AG04449 (cell line): ENCODE results near the gene TSPAN17.

ENCODE experiments used
- CTCF ChIA-PET: fragments of 350-600 bp; formaldehyde crosslinking; extraction: SDS; loops from one replicate; lab custom pipeline; 2021; ENCODE audit warnings: antibody characterized with exemption; lab: Yijun Ruan, JAX
- POLR2A ChIA-PET: fragments of 400-600, 350-600 bp; formaldehyde crosslinking; extraction: SDS; loops from one replicate; lab custom pipeline; 2020; ENCODE audit warnings: antibody characterized with exemption, inconsistent platforms; lab: Yijun Ruan, JAX
- DNase-seq: peaks from one replicate; pipeline ENCODE4 v3.0.0-alpha.2; 2010; ENCODE audit warnings: low read depth, low spot score
- H3K4me3 ChIP-seq: 2 replicates; pipeline ENCODE4 v1.5.1; 2011; ENCODE audit warnings: low read depth, mild to moderate bottlenecking, control low read depth, low read length
- CTCF ChIP-seq: IDR thresholded peaks from one replicate; pipeline ENCODE4 v1.5.1; 2011; ENCODE audit warnings: mild to moderate bottlenecking, moderate library complexity, low read length, control low read depth, inconsistent platforms; ENCODE audit not compliant: insufficient read depth; ENCODE audit errors: missing control alignments

TSPAN17 gene

DNA sequence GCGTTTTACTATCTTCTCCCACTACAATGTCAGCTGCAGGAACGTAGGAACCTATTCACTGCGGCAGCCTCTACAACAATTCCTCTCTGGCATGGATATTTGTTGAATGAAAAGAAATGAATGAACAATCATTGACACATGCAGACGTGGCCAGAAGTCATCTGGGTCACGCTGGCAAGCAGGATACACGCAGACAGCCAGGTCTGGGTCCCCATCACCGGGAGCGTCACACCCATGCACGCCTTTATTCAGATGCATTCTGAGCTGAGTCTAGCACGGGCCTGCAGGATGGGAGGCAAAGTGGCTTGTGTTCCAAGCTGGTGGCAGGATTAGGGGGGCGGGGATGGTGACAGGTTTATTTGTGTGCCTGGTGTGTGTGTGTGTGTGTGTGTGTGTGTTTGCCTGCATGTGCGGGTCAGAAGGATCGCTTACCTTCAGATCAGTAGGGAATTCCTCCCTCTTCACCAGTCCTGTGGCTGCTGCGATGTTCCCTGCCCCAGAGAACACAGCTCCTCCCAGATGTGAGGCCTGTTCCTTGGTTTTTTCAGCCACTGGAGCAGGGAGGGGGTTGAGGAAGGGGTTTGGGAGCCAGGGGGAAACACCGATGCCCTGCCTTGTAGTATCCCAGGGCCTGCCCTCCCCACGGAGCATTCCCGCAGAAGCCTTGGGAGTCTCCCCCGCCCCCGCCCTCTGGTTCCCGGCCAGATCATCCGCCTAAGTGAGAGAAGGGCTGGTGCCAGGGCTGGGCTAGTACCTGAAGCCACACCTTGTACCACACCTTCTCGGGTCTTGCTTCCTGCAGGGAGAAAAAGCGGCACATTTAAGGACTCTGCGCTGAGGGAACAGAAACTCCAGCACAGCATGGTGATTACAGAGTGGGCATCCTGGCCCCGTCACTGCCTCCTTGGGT is 21.1 kb upstream of the TSPAN17 start:
- TF ChIP-seq CTCF = no peak
- CTCF ChIA-PET = interaction anchor here (0.5 to 1.2 kb wide), 2 partner anchors 33 to 45 kb away, joined by 3 read pairs; no protein-coding TSS in a partner anchor
- DNase-seq = no peak
- POLR2A ChIA-PET = no interaction called here
- no peak overlapping the region for H3K4me3 ChIP-seq

GRCh38 chr5:176626876-176627236 is 20.4 kb upstream of the TSPAN17 start:
- no peak for DNase-seq
- no peak for TF ChIP-seq CTCF
- CTCF ChIA-PET = interaction anchor here (1.2 kb wide), 1 partner anchor 32 kb away, joined by 3 read pairs; no protein-coding TSS in a partner anchor
- POLR2A ChIA-PET = no interaction called here
- H3K4me3 ChIP-seq = no peak overlapping the region

GRCh38 chr5:176627582-176627981 is 19.7 kb upstream of the TSPAN17 start:
- POLR2A ChIA-PET = no interaction called here
- CTCF ChIA-PET = no interaction called here
- TF ChIP-seq CTCF = no peak
- no peak overlapping the region for H3K4me3 ChIP-seq
- no peak for DNase-seq

GRCh38 chr5:176628406-176629228 is 18.7 kb upstream of the TSPAN17 start:
- DNase-seq = no peak
- POLR2A ChIA-PET = no interaction called here
- no peak for TF ChIP-seq CTCF
- H3K4me3 ChIP-seq = no peak overlapping the region
- CTCF ChIA-PET = interaction anchor here (1.6 kb wide), 1 partner anchor 14 kb away, joined by 4 read pairs; no protein-coding TSS in a partner anchor

- POLR2A ChIA-PET = no interaction called here
- H3K4me3 ChIP-seq = no peak overlapping the region
Measured at GRCh38 chr5:176629317-176629852, 17.9 kb upstream of the TSPAN17 start.

More at GRCh38 chr5:176629317-176629852, 17.9 kb upstream of the TSPAN17 start:
- CTCF ChIA-PET = interaction anchor here (1.6 to 1.7 kb wide), 2 partner anchors 14 to 31 kb away, joined by 4 to 6 read pairs; no protein-coding TSS in a partner anchor
- no peak for DNase-seq
- no peak for TF ChIP-seq CTCF
